BE2C (cell line): Measurements from ENCODE around the gene CHD6.
A peak's percentile ranks its signal among the peaks of the same experiment; 100 is the strongest.

ENCODE experiments used
- DNase-seq: peaks from one replicate; pipeline ENCODE4 v3.0.0-alpha.2; 2020
- H3K27me3 ChIP-seq: fragments of 250-450 bp; sonication (Bioruptor Pico); 2 replicates; pipeline ENCODE4 v1.5.1; 2020; ENCODE audit warnings: mild to moderate bottlenecking
- H3K36me3 ChIP-seq: fragments of 250-450 bp; sonication (Bioruptor Pico); 2 replicates; pipeline ENCODE4 v1.5.1; 2020; ENCODE audit warnings: mild to moderate bottlenecking
- H3K4me1 ChIP-seq: fragments of 250-450 bp; sonication (Bioruptor Pico); 2 replicates; pipeline ENCODE4 v1.5.1; 2020
- H3K4me3 ChIP-seq: 2 replicates; pipeline ENCODE4 v1.5.1; 2011; ENCODE audit warnings: low read depth, low read length
- H3K9me3 ChIP-seq: fragments of 250-450 bp; sonication (Bioruptor Pico); 2 replicates; pipeline ENCODE4 v1.5.1; 2020
- TF ChIP-seq, protein P1 (sequence below): IDR thresholded peaks from 2 replicates; pipeline ENCODE4 v1.5.1; 2012; ENCODE audit warnings: mild to moderate bottlenecking, low read depth, low read length

The CHD6 gene

DNA sequence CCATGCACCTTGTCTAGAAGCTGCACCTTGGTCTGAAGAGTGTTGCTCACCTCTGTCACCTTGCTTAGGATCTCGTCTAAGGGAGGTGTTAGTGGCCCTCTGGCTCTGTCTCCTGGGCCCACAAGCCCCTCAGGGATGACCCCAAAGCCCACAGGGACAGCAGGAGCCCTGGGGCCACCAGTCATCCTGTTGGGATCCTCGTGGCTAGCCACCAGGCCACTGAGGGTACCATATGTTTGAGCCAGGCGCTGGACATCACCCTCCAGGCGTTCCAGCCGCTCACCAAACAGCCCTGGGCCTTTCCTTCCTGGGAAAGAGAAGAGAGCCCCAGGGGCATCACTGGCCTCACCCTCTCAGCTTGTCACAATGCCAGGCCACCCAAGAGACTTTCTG is 255.4 kb downstream of the CHD6 start:
- Histone ChIP-seq H3K9me3 (no peaks in the 10 kb centered on the region), H3K36me3 (no peaks in the 10 kb centered on the region), H3K27me3 (peaks cover 26% of the 10 kb centered on the region), H3K4me1 (peaks cover 9% of the 10 kb centered on the region; the same call in 1 of the 2 replicates), H3K4me3 (no peak overlapping the region)
- no peak for DNase-seq
- TF ChIP-seq, protein P1, sequence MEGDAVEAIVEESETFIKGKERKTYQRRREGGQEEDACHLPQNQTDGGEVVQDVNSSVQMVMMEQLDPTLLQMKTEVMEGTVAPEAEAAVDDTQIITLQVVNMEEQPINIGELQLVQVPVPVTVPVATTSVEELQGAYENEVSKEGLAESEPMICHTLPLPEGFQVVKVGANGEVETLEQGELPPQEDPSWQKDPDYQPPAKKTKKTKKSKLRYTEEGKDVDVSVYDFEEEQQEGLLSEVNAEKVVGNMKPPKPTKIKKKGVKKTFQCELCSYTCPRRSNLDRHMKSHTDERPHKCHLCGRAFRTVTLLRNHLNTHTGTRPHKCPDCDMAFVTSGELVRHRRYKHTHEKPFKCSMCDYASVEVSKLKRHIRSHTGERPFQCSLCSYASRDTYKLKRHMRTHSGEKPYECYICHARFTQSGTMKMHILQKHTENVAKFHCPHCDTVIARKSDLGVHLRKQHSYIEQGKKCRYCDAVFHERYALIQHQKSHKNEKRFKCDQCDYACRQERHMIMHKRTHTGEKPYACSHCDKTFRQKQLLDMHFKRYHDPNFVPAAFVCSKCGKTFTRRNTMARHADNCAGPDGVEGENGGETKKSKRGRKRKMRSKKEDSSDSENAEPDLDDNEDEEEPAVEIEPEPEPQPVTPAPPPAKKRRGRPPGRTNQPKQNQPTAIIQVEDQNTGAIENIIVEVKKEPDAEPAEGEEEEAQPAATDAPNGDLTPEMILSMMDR: no peak

DNA sequence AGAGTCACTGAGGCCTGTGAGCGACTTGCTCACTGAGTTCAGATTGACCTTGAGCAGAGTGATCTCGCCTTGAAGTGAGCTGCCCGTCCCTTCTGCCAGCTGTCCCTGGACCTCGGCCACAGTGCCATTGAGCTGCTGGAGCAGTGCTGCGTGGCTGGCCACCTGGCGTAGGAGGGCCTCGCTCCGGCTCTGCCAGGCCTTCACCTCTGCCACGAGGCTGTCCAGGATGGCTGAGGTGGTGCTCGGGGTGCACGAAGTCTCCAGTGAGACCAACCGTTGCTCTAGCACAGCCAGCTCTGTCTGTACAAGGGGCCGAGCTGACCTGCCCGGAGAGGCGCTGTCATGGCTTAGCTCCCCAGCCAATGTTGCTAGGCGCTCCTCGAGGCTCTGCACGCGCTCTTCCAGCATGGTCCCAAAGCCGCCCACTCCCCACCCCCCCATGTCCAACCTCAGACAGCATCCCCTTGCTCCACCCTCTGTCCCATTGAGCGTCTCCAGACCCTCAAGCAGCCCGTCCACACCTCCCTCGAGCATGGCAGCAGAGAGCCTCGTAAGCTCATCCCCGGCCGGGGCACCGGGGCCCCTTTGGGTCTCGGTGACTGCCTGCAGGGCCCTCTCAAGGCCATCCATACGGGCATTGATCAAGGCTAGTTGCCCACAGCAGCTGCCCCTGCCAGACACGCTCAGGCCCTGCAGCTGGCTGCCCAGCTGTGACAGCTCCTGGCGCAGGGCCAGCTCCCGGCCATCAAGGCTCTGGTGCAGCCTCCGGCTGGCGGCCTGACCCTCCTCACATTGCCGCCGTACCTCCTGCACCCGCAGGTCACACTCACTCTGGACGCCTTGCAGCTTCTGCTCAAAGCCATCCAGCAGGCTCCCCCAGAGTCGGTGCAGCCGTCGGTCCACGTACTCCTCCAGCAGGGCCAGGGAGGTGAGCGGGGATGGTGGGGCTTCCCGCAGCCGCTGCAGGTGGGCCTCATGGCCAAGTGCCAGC is 256.1 kb downstream of the CHD6 start:
- H3K27me3 ChIP-seq: peaks cover 21% of the 10 kb centered on the region
- H3K9me3 ChIP-seq: no peaks in the 10 kb centered on the region
- peak; percentile 89 for DNase-seq
- H3K4me1 ChIP-seq: peaks cover 9% of the 10 kb centered on the region; the same call in 1 of the 2 replicates
- TF ChIP-seq, protein P1: no peak
- H3K36me3 ChIP-seq: no peaks in the 10 kb centered on the region
- H3K4me3 ChIP-seq: no peak overlapping the region

DNA sequence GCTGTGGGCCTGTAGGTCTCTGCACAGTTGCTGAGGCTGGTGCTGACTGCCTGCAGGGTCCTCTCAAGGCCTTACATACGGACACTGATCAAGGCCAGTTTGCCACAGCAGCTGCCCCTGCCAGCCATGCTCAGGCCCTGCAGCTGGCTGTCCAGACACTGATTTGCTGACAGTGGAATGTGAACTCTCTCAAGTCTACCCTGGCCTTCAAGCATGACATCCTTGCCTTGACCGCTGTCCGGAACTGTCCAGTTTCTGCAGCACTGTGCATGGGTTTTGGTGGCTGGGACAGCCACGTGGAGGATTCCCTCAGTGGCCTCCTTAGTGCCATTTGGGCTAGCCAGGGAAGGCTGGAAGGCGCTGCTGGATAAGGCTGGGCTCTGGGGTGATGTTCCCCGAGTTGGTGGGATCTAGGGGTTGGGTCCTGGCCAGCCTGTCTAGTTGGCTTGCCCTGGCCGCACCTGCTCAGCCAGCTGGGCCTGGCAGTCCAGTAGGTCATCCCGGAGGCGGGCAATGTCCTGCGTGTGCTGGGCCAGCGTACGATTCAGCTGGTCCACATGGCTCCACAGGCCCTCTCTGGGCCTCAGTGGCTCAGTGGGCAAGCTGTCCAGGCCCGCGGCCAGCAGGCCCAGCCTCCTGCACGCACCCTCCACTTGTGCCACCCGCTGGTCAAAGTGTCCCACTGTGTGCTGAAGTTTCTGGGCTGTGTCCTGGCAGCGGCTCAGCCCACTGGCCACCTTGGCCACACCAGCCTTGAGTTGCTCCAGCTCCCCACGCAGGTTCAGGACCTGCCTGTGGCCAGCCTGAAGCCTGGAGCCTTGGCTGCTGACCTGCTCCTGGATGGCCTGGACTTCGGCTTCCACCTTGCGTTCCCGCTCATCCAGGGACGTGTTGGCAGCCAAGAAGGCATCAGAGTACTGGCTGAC is 257.1 kb downstream of the CHD6 start:
- no peaks in the 10 kb centered on the region for H3K36me3 ChIP-seq
- H3K4me3 ChIP-seq: no peak overlapping the region
- no peaks in the 10 kb centered on the region for H3K9me3 ChIP-seq
- H3K4me1 ChIP-seq: peaks cover 9% of the 10 kb centered on the region; the same call in 1 of the 2 replicates
- H3K27me3 ChIP-seq: peaks cover 12% of the 10 kb centered on the region
- no peak for DNase-seq
- TF ChIP-seq, protein P1: no peak

DNA sequence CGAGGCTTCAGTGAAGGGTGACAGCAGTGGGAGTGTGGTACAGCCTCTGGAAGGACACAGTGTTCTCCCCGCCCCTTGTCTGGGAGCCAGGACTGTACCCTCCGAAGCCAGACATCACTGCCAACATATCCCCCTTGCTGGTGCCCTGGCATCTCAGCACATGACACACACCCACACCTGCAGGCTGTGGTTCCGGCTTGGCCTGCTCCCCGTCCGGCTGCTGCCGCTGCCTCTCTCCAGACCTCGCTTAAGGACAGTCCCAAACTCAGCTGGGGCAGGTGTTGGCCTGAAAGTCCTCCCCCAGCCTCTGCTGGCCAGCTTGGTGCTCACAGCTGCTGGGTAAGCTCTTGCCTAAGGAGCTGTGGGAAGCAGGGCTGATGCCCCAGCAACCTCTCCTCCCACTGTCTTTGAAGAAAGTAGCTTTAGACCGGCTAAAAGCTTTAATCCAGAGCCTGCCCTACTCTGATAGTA is 258.6 kb downstream of the CHD6 start:
- Histone ChIP-seq H3K27me3 (no peaks in the 10 kb centered on the region), H3K4me1 (peaks cover 9% of the 10 kb centered on the region; the same call in 1 of the 2 replicates), H3K36me3 (no peaks in the 10 kb centered on the region), H3K9me3 (no peaks in the 10 kb centered on the region), H3K4me3 (no peak overlapping the region)
- TF ChIP-seq, protein P1: no peak
- no peak for DNase-seq

DNA sequence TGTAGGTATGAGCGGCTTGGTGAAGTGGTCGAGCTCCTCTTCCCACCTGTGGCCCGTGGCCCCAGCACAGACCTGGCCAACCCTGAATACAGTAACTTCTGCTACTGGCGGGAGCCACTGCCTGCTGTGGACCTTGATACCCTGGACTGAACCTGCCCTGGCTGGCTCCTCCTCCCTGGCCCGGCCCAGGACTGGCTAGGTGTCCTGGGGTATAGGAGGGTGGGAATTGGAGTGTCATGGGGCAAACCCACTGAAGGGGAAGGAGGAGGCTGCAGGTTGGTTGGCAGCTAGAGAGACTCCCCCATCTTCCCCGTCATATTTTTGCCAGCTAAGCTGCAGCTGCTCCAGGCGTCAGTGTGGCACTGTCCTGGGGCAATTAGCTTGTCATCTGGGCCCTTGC is 259.5 kb downstream of the CHD6 start:
- Histone ChIP-seq H3K4me3 (no peak overlapping the region), H3K9me3 (no peaks in the 10 kb centered on the region), H3K27me3 (no peaks in the 10 kb centered on the region), H3K4me1 (peaks cover 9% of the 10 kb centered on the region; the same call in 1 of the 2 replicates), H3K36me3 (no peaks in the 10 kb centered on the region)
- DNase-seq: no peak
- TF ChIP-seq, protein P1: no peak
